Measurements from ENCODE around the gene C11orf98.

The C11orf98 gene

DNA sequence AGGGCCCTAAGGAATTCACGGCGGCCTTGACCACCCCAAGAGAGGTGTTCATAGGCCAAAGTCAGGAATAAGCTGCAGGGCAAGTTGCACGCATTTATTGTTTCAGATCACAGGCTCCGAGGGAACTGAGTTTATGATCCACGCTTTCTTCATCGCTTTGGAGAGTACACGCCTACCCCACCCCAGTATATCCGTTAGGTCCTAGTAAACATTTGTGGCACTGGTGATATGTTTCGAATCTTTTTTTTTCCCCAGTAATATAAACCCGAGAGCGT, 19.4 kb downstream of the C11orf98 start:
- TF ChIP-seq, protein P1, sequence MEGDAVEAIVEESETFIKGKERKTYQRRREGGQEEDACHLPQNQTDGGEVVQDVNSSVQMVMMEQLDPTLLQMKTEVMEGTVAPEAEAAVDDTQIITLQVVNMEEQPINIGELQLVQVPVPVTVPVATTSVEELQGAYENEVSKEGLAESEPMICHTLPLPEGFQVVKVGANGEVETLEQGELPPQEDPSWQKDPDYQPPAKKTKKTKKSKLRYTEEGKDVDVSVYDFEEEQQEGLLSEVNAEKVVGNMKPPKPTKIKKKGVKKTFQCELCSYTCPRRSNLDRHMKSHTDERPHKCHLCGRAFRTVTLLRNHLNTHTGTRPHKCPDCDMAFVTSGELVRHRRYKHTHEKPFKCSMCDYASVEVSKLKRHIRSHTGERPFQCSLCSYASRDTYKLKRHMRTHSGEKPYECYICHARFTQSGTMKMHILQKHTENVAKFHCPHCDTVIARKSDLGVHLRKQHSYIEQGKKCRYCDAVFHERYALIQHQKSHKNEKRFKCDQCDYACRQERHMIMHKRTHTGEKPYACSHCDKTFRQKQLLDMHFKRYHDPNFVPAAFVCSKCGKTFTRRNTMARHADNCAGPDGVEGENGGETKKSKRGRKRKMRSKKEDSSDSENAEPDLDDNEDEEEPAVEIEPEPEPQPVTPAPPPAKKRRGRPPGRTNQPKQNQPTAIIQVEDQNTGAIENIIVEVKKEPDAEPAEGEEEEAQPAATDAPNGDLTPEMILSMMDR (IDR thresholded peaks at IDR 0.05; ENCODE audit: extremely low read depth, insufficient read depth, missing control alignments) = no peak
- no peak for DNase-seq (ENCODE audit: low spot score)
- in situ Hi-C loops (cut with MboI; ENCODE audit: low pct_unique_long_range_greater_than_20kb, low sequenced_read_pairs, unreplicated experiment) = no loop called here

DNA sequence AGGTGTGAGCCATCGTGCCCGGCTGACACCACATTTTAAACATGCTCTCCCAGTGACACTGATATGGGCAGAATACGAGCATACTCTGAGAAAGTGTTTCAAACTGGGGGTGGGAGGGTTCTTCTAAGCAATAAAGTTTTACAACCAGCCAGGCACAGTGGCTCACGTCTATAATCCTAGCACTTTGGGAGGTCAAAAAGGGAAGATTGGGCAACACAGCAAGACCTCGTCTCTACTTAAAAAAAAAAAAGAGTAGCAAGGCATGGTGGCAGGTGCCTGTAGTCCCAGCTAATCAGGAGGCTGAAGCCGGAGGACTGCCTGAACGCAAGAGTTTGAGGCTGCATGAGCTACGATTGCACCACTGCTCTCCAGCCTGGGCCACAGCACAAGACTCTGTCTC, 20.8 kb downstream of the C11orf98 start:
- DNase-seq (ENCODE audit: low spot score) = no peak
- TF ChIP-seq, protein P1 (IDR thresholded peaks at IDR 0.05; ENCODE audit: extremely low read depth, insufficient read depth, missing control alignments) = no peak
- in situ Hi-C loops (cut with MboI; ENCODE audit: low pct_unique_long_range_greater_than_20kb, low sequenced_read_pairs, unreplicated experiment) = no loop called here

GRCh38 chr11:62632492-62632891, 32.5 kb downstream of the C11orf98 start:
- no peak for DNase-seq (ENCODE audit: low spot score)
- in situ Hi-C loops (cut with MboI; ENCODE audit: low pct_unique_long_range_greater_than_20kb, low sequenced_read_pairs, unreplicated experiment) = no loop called here
- TF ChIP-seq, protein P1 (IDR thresholded peaks at IDR 0.05; ENCODE audit: extremely low read depth, insufficient read depth, missing control alignments) = no peak

DNA sequence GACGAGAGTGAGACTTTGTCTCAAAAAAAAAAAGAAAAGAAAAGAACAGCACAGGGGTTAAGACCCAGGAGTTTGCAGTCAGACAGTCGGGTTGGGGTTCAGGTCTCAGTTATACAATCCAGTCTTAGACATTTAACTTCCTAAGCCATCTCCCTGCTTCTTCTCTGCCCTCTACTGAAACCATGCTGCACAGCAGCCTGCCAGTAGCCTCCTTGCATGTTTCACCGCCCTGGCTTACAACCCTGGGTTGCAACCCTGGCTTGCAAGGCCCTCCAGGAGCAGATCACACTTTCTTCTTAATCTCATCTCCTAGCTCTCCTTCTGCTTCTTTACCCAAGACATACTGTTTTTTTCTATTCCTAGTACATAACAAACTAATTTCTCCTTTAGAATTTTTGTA, 37.3 kb downstream of the C11orf98 start:
- in situ Hi-C loops (cut with MboI; ENCODE audit: low pct_unique_long_range_greater_than_20kb, low sequenced_read_pairs, unreplicated experiment) = no loop called here
- TF ChIP-seq, protein P1 (IDR thresholded peaks at IDR 0.05; ENCODE audit: extremely low read depth, insufficient read depth, missing control alignments) = no peak
- DNase-seq (ENCODE audit: low spot score) = no peak

- in situ Hi-C loops (cut with MboI; ENCODE audit: low pct_unique_long_range_greater_than_20kb, low sequenced_read_pairs, unreplicated experiment) = no loop called here
- TF ChIP-seq, protein P1 (IDR thresholded peaks at IDR 0.05; ENCODE audit: extremely low read depth, insufficient read depth, missing control alignments) = no peak
- no peak for DNase-seq (ENCODE audit: low spot score)
Observed at GRCh38 chr11:62622476-62623089, 42.4 kb downstream of the C11orf98 start.

GRCh38 chr11:62621567-62622470, 43.2 kb downstream of the C11orf98 start, which contains the start of gene B3GAT3:
Gene B3GAT3 (minus strand): TSS chr11:62621986. CDS start chr11:62621947, 39 bp downstream.
- TF ChIP-seq, protein P1 (IDR thresholded peaks at IDR 0.05; ENCODE audit: extremely low read depth, insufficient read depth, missing control alignments) = no peak
- in situ Hi-C loops (cut with MboI; ENCODE audit: low pct_unique_long_range_greater_than_20kb, low sequenced_read_pairs, unreplicated experiment) = no loop called here
- DNase-seq (ENCODE audit: low spot score) = peak; percentile 99

Measured in GM13977 (cell line).